ACC112 (cell line): ENCODE measurements around the gene GPSM1.

Experiments
- H2AFZ ChIP-seq: fragments of 200-600 bp; sonication (generic); one replicate; pipeline ENCODE4 v1.6.0; 2017; ENCODE audit warnings: antibody characterized with exemption, low read length; ENCODE audit not compliant: unreplicated experiment
- H3K27ac ChIP-seq: fragments of 200-600 bp; sonication (generic); 2 replicates; pipeline ENCODE4 v1.5.1; 2014; ENCODE audit warnings: low read depth, mild to moderate bottlenecking, antibody characterized with exemption, low read length, moderate library complexity
- H3K27me3 ChIP-seq: fragments of 200-600 bp; sonication (generic); 2 replicates; pipeline ENCODE4 v1.6.1; 2014; ENCODE audit warnings: mild to moderate bottlenecking, antibody characterized with exemption, low read length, moderate library complexity, mixed read lengths; ENCODE audit not compliant: insufficient read depth
- H3K36me3 ChIP-seq: fragments of 200-600 bp; sonication (generic); 2 replicates; pipeline ENCODE4 v1.6.1; 2016; ENCODE audit warnings: mild to moderate bottlenecking, antibody characterized with exemption, low read length, moderate library complexity, mixed read lengths; ENCODE audit not compliant: insufficient read depth
- H3K4me1 ChIP-seq: fragments of 200-600 bp; sonication (generic); one replicate; pipeline ENCODE4 v1.6.1; 2016; ENCODE audit warnings: low read length, mixed read lengths; ENCODE audit not compliant: insufficient read depth, unreplicated experiment, control insufficient read depth
- H3K4me3 ChIP-seq: fragments of 200-600 bp; sonication (generic); 2 replicates; pipeline ENCODE4 v1.5.1; 2014; ENCODE audit warnings: mild to moderate bottlenecking, low read depth, low read length
- H3K79me2 ChIP-seq: fragments of 200-600 bp; sonication (generic); one replicate; pipeline ENCODE4 v1.6.0; 2016; ENCODE audit warnings: low read length; ENCODE audit not compliant: control insufficient read depth, unreplicated experiment, insufficient read depth

GPSM1 gene

GRCh38 chr9:136358016-136358415, 30.7 kb downstream of the GPSM1 start:
- Histone ChIP-seq H3K27ac (no peak overlapping the region), H3K4me3 (no peak overlapping the region), H2AFZ (no peak overlapping the region), H3K4me1 (peaks cover 16% of the 10 kb centered on the region), H3K27me3 (no peaks in the 10 kb centered on the region), H3K36me3 (peaks cover 5% of the 10 kb centered on the region; the same call in 1 of the 2 replicates), H3K79me2 (no peaks in the 10 kb centered on the region)

- no peak overlapping the region for H3K4me3 ChIP-seq
- peaks cover 16% of the 10 kb centered on the region for H3K4me1 ChIP-seq
- H3K79me2 ChIP-seq, result no peaks in the 10 kb centered on the region
- H3K27ac ChIP-seq, result no peak overlapping the region
- no peaks in the 10 kb centered on the region for H3K27me3 ChIP-seq
- peaks cover 5% of the 10 kb centered on the region; the same call in 1 of the 2 replicates for H3K36me3 ChIP-seq
- H2AFZ ChIP-seq, result no peak overlapping the region
Observed at GRCh38 chr9:136358888-136359287, 31.5 kb downstream of the GPSM1 start.

DNA sequence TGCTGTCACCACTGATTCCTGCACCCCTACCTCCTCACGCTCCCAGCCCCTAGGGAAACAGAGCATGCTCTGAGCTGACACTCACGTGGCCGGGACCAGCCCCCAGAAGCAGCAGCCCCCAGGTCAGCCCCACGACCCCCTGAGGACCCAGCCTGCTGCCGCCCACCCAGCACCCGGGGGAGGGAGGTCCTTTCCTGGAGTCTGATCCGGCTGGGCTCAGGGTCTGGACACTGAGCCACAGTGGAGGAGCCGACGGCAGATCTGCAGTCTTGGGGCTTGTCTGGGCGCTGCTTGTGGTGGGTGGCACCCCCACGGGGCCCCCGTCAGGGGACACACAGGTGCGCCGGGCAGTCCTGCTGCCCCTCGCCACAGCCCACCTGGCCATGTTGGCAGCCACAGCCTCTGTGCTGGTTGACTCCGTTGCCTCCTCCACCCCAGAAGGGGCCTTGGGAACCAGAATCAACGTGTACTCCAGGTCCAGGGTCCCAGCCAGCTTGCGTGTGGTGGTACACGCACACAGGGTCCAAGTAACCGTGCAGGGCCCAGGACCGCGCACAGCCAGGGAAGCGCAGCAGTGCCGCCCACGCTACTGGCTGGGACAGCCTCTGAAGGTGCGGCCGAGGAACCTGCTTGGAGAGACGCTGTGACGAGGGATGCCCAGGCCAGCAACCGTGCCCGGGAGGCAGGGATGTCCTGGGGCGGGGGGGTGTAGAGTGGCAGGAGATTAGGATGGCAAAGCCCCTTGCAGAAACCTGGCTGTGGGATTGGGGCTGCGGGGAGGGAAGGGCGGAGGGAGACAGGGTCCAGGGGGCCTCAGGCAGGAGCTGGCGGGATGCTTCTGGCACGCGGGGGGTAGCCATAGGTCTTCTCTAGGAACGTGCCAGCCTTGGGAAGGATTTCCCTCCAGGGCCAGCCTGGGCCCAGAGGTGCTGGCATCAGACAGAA, 32.7 kb downstream of the GPSM1 start:
- Histone ChIP-seq H3K79me2 (no peaks in the 10 kb centered on the region), H3K27me3 (no peaks in the 10 kb centered on the region), H3K27ac (no peak overlapping the region), H3K4me1 (peaks cover 11% of the 10 kb centered on the region), H3K4me3 (no peak overlapping the region), H3K36me3 (peaks cover 5% of the 10 kb centered on the region; the same call in 1 of the 2 replicates), H2AFZ (no peak overlapping the region)

DNA sequence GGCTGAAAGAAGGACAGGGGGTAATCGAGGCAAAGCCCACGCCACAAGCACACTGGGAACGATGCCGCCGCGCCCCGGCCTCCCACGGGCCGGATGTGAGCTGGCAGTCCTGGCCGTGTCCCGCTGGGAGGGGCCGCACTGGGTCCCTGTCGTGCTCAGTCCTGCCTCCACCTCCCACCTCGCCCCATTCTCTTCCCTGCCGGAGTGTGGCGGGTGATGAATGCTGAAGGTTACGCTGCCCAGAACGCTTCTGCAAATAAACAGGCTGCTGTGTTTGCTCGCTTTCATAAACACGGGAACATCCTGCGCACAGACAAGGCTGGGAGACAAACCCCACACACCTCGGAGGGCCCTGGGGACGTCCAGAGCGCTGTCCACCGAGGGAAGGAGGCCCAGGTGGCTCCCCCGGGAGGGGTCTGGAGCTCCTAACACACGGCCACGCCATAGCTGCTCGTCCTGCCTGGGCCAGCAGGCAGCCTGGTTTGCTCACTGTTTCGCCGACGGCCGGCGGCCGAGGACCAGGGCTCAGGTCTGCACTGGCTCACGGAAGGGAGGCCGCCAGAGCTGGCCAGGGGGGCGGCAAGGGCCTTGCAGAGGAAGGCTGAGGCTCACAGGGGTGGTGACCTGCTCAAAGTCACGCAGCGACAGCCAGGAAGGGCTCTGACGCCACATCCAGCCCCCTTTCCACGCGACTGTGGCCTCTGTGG, 33.9 kb downstream of the GPSM1 start:
- no peaks in the 10 kb centered on the region for H3K27me3 ChIP-seq
- no peaks in the 10 kb centered on the region for H3K79me2 ChIP-seq
- no peak overlapping the region for H2AFZ ChIP-seq
- H3K4me1 ChIP-seq, result peaks cover 11% of the 10 kb centered on the region
- no peak overlapping the region for H3K27ac ChIP-seq
- peaks cover 4% of the 10 kb centered on the region; the same call in 1 of the 2 replicates for H3K36me3 ChIP-seq
- H3K4me3 ChIP-seq, result no peak overlapping the region

DNA sequence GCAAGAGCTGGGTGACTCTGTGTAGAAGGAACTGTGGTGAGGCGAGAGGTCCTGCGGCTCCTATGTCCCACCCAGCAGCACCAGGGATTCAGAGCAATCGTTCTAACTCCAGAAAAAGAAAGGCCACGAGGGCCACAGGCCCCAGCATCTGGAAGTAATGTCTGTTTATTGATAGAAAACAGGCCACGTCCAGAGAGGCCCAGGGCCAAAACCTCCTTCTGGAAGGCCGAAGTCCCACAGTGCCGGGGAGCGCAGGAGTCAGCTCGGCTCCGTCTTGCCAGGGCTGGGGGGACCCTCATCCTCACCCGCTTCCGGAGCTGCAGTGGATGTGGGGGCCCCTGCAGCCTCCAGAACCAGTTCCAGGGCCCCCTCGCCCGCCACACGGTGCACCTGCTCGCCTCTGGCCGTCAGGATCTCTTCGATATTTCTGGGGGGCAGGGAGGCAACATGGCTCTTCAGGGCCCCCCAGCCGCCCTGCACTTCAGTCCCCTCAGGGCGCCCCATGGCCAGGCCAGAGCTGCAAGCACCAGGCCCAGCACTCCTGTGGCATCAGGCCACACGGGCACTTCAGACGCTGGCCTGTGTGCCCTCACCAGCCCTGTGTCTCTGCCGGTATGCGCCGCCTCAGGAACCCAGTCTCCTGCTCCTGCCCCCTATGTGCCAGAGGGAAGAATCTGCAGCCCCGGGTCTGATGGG, 34.6 kb downstream of the GPSM1 start:
- H3K27ac ChIP-seq, result no peak overlapping the region
- no peak overlapping the region for H3K4me3 ChIP-seq
- H3K27me3 ChIP-seq, result no peaks in the 10 kb centered on the region
- no peaks in the 10 kb centered on the region for H3K36me3 ChIP-seq
- no peaks in the 10 kb centered on the region for H3K79me2 ChIP-seq
- no peak overlapping the region for H2AFZ ChIP-seq
- peaks cover 11% of the 10 kb centered on the region for H3K4me1 ChIP-seq

DNA sequence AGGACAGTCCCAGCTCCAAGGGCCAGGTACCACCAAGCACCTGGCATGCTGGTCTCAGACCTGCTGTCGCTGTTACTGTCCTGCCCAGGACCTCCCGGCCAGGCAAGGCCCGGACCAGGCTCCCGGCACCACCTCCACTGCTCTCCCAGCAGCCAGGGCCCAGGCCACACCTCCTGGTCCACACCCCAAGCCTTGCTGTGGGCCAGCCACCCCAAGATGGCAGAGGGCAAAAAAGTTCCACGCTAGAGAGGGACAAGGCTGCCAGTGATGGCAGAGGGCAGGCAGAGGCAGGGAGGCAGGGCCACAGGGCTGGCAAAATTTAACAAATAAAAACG, 35.1 kb downstream of the GPSM1 start:
- Histone ChIP-seq H3K4me3 (peak overlapping the region; percentile 28; the same call in 1 of the 2 replicates), H3K4me1 (peaks cover 11% of the 10 kb centered on the region), H3K36me3 (no peaks in the 10 kb centered on the region), H2AFZ (no peak overlapping the region), H3K79me2 (no peaks in the 10 kb centered on the region), H3K27me3 (no peaks in the 10 kb centered on the region), H3K27ac (no peak overlapping the region)

DNA sequence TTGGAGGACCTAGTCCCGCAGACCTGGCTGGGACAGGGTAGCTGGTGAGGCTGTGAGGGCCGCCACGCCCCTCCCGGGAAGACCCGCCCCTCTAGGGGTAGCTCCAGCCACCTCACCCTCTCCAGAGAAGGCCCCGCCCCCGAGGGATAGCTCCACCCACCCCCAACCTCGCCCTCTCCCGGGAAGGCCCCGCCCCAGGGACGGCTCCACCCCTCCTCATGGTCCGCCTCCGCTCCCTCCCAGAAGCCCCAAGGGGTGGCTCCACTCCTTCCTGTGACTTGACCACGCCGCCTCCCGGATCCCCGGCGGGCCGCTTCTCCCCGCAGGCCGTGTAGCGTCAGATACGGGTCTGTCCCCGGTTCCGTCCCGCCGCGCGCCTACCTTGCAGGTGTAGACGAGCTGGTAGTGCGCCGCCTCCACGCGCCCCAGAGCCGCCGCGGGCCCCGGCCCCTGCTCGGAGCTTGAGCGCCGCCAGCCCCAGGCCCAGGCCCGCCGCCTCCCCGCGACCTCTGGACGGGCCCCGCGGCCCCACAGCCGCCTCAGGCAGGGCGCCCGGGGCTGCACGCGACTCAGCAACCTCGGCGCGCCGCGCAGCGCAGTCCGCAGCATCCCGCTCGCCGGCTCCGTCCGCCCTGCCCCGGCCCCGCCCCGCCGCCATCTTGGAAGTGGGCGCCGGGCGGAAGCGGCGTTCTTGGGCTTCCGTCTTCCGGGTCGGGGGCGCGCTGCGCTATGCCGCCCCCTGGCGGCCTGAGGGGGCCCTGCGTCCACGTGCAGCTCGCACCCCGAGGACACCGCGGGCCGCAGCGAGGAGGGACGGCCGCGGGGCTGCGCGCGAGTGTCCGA, 36.0 kb downstream of the GPSM1 start, which contains the start of gene DNLZ:
TSS of gene DNLZ (minus strand) at position 639 of the 843 bp plus-strand sequence. CDS start at position 609, 30 bp downstream.
- peak within 1 kb of the TSS; percentile 96 for H2AFZ ChIP-seq
- H3K36me3 ChIP-seq, result no peaks in the 10 kb centered on the region
- H3K27me3 ChIP-seq, result no peaks in the 10 kb centered on the region
- peaks cover 11% of the 10 kb centered on the region for H3K4me1 ChIP-seq
- H3K27ac ChIP-seq, result peak within 1 kb of the TSS; percentile 60; the same call in 1 of the 2 replicates
- peak within 1 kb of the TSS; percentile 90 for H3K4me3 ChIP-seq
- no peaks in the 10 kb centered on the region for H3K79me2 ChIP-seq

DNA sequence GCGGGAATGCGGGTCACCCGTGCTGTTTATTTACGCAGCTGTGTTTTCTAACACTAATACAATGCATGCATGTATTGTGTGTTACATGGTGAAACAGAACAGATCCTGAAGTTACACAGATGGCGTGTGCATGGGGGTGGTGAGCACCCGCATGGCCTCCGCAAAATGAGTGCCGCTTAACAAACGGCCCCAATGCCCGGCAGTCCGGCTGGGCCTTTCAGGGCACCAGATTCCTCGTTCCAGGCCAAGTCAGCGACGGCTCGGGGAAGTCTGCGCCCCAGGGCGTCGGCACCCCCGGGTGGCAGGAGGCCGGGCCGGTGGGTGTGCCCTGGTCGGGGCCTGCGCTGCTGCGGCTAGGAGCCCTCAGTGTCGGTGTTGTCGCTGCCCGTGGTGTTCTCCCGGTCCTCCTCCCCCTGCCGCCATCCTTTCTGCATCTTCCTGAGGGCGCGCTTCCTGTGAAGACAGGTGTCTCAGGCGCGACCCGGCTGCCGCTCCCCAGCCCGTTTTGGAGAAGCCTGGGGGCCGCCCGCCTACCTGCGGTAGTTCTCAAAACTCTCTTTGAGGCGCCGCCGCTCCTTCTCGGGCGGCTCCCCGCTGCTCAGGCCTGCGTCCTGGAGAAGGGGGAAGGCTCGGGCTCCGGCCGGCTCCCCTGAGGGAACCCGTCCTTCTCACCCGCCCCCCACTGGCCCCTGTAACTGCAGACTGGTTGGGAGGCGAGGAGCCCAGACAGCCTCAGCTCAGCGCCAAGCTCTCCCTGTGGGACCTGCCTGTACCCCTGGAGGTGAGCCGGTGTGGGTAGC, 36.8 kb downstream of the GPSM1 start:
- Histone ChIP-seq H3K79me2 (no peaks in the 10 kb centered on the region), H3K36me3 (no peaks in the 10 kb centered on the region), H2AFZ (no peak overlapping the region), H3K27me3 (no peaks in the 10 kb centered on the region), H3K27ac (no peak overlapping the region), H3K4me3 (peak overlapping the region; percentile 90), H3K4me1 (peaks cover 11% of the 10 kb centered on the region)

DNA sequence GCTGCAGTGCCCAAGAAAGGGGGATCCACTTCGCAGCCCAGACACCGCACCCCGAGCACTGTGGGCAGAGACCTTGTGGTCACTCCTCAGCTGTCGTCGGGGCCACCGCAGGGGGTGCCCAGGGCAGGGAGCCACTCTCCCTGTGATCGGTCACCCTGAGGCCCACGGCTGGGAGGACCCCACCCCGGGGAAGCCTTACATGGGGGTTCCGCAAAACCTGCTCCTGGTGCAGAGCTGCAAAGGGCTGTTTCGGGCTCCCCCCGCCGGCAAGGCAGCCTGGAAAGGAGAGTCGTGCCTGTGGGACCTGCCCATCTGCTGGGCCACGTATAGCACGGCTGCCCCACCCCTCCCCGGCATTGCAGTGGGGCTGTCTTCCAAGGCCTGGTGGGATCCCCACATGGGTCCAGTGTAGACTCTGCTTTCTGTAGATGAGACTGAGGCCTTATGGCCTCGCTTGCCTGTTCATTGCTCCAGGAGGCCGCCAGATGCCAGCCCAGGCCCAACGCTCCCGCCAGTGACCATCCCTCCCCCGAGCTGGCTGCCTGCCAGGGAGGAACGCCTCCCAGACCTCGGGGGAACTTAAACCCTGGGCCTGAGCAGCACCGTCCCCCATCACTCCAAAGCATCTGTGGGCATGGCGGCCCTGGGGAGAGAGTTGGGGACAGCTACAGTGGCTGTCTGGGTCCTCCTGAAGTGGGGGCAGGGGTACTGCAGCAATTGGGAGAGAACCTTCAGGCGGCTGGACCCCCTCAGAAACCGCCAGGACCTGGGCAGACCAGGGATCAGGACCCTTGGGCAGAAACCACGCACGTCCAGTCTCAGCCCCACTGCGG, 37.8 kb downstream of the GPSM1 start:
- Histone ChIP-seq H3K4me3 (no peak overlapping the region), H3K79me2 (no peaks in the 10 kb centered on the region), H3K27ac (no peak overlapping the region), H3K27me3 (no peaks in the 10 kb centered on the region), H3K36me3 (no peaks in the 10 kb centered on the region), H2AFZ (no peak overlapping the region), H3K4me1 (peaks cover 11% of the 10 kb centered on the region)
